ENCODE measurements around the gene KAT2A. TPM values are rescaled to one million over a fixed set of nuclear protein-coding genes. Genes with fewer than 3 reads are reported as not detected.
"Not testable (repeated sequence)": the region's sequence is repeated elsewhere in the genome, so short reads cannot be mapped to it uniquely, and the experiment has no call there.

The KAT2A gene
- total RNA-seq, 2 experiments from 2014 or later: 46.2 to 54.8 TPM

DNA sequence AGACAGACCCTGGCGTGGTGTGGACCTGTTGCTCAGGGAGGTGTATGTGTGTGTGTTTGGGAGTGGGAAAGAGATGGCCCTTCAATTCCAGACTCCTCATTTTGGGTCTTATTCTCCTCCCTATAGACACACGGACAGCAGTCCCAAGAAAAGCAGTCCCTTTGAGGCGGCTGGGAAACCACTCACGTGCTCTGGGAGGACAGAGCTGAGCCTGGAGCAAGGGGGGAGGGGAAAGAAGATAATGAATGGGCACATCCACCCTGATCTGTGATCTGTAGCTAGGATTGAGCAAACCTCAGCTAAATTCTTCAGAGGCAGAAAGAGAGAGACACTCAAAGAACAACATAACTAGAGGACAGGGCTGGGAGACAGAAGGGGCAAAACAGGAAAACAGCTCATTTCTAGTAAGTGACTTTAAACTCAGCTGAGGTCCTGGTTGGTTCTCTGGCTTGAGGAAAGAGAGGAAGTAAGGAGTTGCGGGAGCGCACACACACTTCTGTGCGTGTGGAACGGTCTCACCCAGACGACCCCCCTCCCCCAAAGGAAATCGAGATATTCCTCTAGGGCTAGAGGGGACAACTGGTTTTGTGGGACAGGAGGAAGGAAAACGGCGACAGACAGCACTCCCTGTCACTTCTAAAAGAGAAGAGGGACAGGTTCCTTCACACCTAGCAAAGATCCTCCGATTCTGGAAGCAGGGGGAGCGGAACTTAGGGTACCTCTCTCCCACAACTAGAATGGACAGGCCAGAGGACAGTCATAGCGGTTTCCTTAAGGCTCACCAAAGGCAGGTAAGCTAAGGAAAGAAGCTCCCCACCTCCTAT lies 33.0 kb upstream of the KAT2A start:
- DNase-seq: no peak
- peaks cover 31% of the 10 kb centered on the region for H3K4me1 Mint-ChIP-seq
- peak overlapping the region; percentile 93 for H3K27ac Mint-ChIP-seq
- intact Hi-C loops (cut with DNase I, micrococcal nuclease): loop anchor here (2.0 kb wide), 1 partner anchor 41 kb away; the partner anchor contains the start of gene DHX58 (in 2 of the 2)
- CTCF ChIA-PET: interaction anchor here (0.6 to 1.1 kb wide), 7 partner anchors 21 to 224 kb away, joined by 3 to 7 read pairs (median 3); partner anchors contain the start of genes GHDC, NKIRAS2 and ODAD4
- H3K4me3 Mint-ChIP-seq: peak overlapping the region; percentile 97
- H3K9me3 Mint-ChIP-seq (ENCODE audit: low read depth): no peaks in the 10 kb centered on the region
- POLR2A ChIA-PET: interaction anchor here (0.6 to 0.9 kb wide), 3 partner anchors 9 to 134 kb away, joined by 3 to 4 read pairs (median 3); partner anchors contain the start of gene NKIRAS2
- no peaks in the 10 kb centered on the region for H3K27me3 Mint-ChIP-seq
- ATAC-seq: no peak
- H3K36me3 Mint-ChIP-seq (ENCODE audit: low read depth): peaks cover 5% of the 10 kb centered on the region

DNA sequence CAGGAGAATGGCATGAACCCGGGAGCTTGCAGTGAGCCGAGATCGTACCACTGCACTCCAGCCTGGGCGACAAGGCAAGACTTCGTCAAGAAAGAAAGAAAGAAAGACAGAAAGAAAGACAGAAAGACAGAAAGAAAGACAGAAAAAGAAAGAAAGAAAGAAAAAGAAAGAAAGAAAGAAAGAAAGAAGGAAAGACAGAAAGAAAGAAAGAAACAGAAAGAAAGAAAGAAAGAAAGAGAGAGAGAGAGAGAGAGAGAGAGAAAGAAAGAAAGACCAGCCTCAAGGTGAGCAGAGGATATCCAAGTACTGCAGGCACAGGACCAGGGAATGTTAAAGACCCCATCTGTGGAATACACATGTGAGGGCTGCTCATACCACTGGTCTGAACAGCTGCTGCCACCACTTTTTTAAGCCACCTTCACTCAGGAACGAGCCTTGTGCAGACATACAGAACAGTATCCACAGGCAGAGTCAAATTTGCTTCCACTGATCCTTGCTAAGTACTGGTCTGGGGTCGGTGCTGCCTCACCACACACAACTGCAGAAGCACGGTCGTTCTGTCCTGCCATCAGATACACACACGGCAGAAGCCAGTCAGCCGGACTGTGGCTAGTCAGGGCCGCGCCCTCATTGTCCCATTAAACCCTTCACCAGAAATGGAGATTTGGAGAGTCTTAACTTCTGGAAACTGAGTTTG lies 25.9 kb upstream of the KAT2A start:
- intact Hi-C loops (cut with DNase I, micrococcal nuclease): no loop called here
- ATAC-seq (no peak), DNase-seq (no peak)
- Mint-ChIP-seq H3K27ac (peak overlapping the region; percentile 58), H3K27me3 (no peaks in the 10 kb centered on the region), H3K4me1 (peaks cover 26% of the 10 kb centered on the region), H3K4me3 (no peak overlapping the region), H3K9me3 (ENCODE audit: low read depth) (no peaks in the 10 kb centered on the region), H3K36me3 (ENCODE audit: low read depth) (peaks cover 22% of the 10 kb centered on the region)
- ChIA-PET POLR2A (no interaction called here), CTCF (no interaction called here)

DNA sequence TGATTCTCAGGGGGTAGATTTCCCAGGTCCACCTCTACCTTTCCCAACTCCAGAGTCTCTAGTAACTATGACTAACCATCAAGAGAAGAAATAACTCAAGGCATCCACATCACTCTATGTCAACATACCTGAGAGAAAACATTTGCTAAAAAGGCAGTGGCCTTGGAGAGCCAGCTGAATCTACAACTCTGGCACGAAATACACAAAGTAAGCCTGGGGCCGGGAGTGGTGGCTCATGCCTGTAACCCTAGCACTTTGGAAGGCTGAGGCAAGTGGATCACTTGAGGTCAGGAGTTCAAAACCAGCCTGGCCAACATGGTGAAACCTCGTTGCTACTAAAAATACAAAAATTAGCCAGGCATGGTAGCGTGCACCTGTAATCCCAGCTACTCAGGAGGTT lies 22.0 kb upstream of the KAT2A start:
- H3K27me3 Mint-ChIP-seq; H3K27ac Mint-ChIP-seq; H3K4me3 Mint-ChIP-seq; H3K9me3 Mint-ChIP-seq (ENCODE audit: low read depth); DNase-seq; ATAC-seq; intact Hi-C loops (cut with DNase I, micrococcal nuclease): not testable (repeated sequence)
- Mint-ChIP-seq H3K4me1 (peaks cover 26% of the 10 kb centered on the region), H3K36me3 (ENCODE audit: low read depth) (peaks cover 29% of the 10 kb centered on the region)
- CTCF ChIA-PET: interaction anchor here (0.9 to 1.5 kb wide), 2 partner anchors 8 to 14 kb away, joined by 3 to 4 read pairs; no protein-coding TSS in a partner anchor
- POLR2A ChIA-PET: interaction anchor here (0.8 kb wide), 1 partner anchor 19 kb away, joined by 3 read pairs; no protein-coding TSS in a partner anchor

DNA sequence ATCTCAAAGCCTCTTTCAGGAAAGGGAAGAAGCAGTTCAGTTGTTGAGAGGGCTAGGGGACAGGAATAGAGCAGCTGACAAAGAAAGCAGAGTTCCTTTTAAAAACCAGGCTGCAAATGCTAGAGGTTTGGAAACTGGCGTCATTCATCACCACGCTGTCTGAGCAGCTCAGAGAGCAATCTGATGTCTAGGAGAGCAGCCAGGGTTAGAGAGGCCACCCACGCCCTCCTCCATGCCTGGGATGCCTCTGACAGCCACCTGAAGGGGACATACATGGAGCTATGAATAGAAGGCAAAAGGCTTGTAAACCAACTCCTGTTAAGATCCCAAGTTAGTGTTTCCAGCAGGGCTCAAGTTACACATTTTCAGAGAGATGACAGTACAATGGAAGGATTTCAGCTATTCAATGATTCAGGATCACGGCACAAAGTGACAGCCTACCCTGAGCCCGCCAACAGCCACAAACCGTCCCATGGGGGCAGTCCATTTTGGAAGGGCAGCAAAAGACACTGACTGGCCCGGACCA lies 21.3 kb upstream of the KAT2A start:
- Mint-ChIP-seq H3K9me3 (ENCODE audit: low read depth) (no peaks in the 10 kb centered on the region), H3K27ac (no peak overlapping the region), H3K4me3 (no peak overlapping the region), H3K27me3 (no peaks in the 10 kb centered on the region), H3K4me1 (peaks cover 30% of the 10 kb centered on the region), H3K36me3 (ENCODE audit: low read depth) (peaks cover 28% of the 10 kb centered on the region)
- ChIA-PET POLR2A (interaction anchor here (0.8 kb wide), 1 partner anchor 18 kb away, joined by 3 read pairs; no protein-coding TSS in a partner anchor), CTCF (interaction anchor here (1.5 kb wide), 1 partner anchor 9 kb away, joined by 4 read pairs; no protein-coding TSS in a partner anchor)
- intact Hi-C loops (cut with DNase I, micrococcal nuclease): no loop called here
- ATAC-seq (no peak), DNase-seq (no peak)

DNA sequence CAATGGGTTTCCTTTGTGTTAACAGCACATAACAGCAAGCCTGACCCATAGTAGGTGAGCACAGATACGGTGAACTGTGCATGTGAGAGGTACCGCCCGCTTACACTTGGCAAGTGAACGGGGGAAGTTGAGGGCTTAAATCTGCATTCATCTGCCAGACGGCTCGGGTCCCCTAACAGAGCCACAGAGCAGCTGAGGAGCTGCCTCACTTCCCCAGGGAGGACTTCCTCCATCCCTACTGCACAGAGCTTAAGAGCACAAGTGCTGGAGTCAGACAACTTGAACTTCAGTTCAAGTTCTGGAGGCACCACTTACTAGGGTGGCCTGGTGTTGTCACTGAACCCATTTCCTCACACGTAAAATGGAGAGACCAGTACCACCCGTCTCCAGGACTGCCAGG lies 20.2 kb upstream of the KAT2A start:
- H3K36me3 Mint-ChIP-seq (ENCODE audit: low read depth): peaks cover 19% of the 10 kb centered on the region
- intact Hi-C loops (cut with DNase I, micrococcal nuclease): no loop called here
- ATAC-seq (no peak), DNase-seq (no peak)
- H3K9me3 Mint-ChIP-seq (ENCODE audit: low read depth): no peaks in the 10 kb centered on the region
- H3K4me1 Mint-ChIP-seq: peaks cover 33% of the 10 kb centered on the region
- ChIA-PET POLR2A (no interaction called here), CTCF (interaction anchor here (0.7 to 1.5 kb wide), 2 partner anchors 10 to 81 kb away, joined by 3 to 4 read pairs; no protein-coding TSS in a partner anchor)
- no peak overlapping the region for H3K27ac Mint-ChIP-seq
- no peaks in the 10 kb centered on the region for H3K27me3 Mint-ChIP-seq
- H3K4me3 Mint-ChIP-seq: no peak overlapping the region

DNA sequence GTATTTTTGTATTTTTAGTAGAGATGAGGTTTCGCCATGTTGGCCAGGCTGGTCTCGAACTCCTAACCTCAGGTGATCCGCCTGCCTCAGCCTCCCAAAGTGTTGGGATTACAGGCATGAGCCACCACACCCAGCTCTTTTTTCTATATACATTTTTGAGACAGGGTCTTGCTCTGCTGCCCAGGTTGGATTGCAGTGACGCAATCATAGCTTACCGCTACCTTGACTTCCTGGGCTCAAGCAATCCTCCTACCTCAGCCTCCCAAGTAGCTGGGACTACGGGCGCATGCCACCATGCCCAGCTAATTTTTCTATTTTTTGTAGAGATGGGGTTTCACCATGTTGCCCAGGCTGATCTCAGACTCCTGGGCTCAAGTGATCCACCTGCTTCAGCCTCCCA lies 19.5 kb upstream of the KAT2A start:
- H3K27me3 Mint-ChIP-seq; H3K9me3 Mint-ChIP-seq (ENCODE audit: low read depth); H3K4me3 Mint-ChIP-seq; DNase-seq; intact Hi-C loops (cut with DNase I, micrococcal nuclease); POLR2A ChIA-PET; H3K27ac Mint-ChIP-seq; ATAC-seq: not testable (repeated sequence)
- peaks cover 39% of the 10 kb centered on the region for H3K4me1 Mint-ChIP-seq
- peaks cover 21% of the 10 kb centered on the region for H3K36me3 Mint-ChIP-seq (ENCODE audit: low read depth)
- CTCF ChIA-PET: interaction anchor here (0.6 to 1.1 kb wide), 2 partner anchors 117 to 182 kb away, joined by 3 read pairs; no protein-coding TSS in a partner anchor

DNA sequence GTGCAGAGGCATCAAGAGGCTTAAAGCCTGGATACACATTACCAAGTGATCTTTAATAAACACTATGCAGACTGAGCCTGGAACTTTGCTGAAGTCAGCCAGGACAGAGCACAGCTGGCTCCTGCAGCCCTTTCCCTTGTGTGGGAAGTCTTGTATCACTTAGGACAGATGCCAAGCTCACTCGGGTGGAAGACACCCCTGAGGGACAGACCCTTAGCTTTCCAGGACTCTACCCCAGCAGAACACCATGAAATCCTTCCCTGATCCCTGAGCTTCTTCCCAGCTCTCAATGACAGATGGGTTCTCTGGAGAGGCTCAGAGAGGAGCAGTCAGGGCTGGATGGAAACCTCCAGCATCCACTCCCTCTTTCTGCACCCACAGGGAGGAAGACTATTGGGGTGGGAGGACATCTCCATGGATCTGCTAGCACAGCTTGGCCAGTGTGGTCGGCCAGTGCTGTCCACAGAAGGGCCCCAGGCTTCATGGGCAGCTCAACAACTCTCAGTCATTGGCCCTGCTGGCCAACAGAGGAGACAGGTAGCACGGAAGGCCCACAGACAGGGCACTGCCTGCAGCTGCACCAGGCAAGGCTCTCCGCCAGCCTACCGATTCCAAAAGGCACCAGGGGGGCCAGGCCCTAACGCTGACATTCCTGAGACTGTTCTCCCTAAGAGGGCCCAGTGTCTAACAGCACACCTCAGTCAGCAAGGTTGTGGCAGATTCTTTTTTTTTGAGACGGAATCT lies 17.8 kb upstream of the KAT2A start:
- H3K27ac Mint-ChIP-seq: no peak overlapping the region
- no peaks in the 10 kb centered on the region for H3K27me3 Mint-ChIP-seq
- H3K9me3 Mint-ChIP-seq (ENCODE audit: low read depth): no peaks in the 10 kb centered on the region
- H3K4me3 Mint-ChIP-seq: no peak overlapping the region
- intact Hi-C loops (cut with DNase I, micrococcal nuclease): no loop called here
- DNase-seq: no peak
- peaks cover 19% of the 10 kb centered on the region for H3K36me3 Mint-ChIP-seq (ENCODE audit: low read depth)
- no peak for ATAC-seq
- POLR2A ChIA-PET: no interaction called here
- CTCF ChIA-PET: interaction anchor here (0.6 to 1.3 kb wide), 4 partner anchors 21 to 927 kb away, joined by 3 to 7 read pairs (median 4); no protein-coding TSS in a partner anchor
- peaks cover 48% of the 10 kb centered on the region for H3K4me1 Mint-ChIP-seq

DNA sequence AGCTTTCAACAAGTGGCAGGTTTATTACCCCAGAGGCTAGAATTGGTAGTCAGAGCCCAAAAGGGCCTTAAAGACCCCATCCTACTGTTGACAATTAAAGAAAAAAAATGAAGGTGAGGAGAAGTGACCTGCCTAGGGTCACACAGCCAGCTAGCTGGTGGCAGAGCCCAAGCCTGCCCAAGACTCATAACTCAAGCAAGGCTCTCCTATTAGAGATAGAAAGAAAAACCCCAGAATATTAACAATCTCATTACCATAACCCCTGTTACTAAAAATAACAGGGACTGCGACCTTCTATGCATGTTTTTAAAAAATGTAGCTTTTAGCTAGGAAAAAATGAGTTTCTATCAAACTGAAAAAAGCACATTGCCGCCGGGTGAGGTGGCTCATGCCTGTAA lies 15.5 kb upstream of the KAT2A start:
- intact Hi-C loops (cut with DNase I, micrococcal nuclease): no loop called here
- peak overlapping the region; percentile 25 for H3K27ac Mint-ChIP-seq
- no peaks in the 10 kb centered on the region for H3K27me3 Mint-ChIP-seq
- CTCF ChIA-PET: interaction anchor here (0.6 to 1.5 kb wide), 6 partner anchors 24 to 384 kb away, joined by 3 to 8 read pairs (median 3); partner anchors contain the start of genes DHX58 and DNAJC7
- peaks cover 59% of the 10 kb centered on the region for H3K4me1 Mint-ChIP-seq
- H3K4me3 Mint-ChIP-seq: no peak overlapping the region
- no peak for DNase-seq
- peaks cover 14% of the 10 kb centered on the region for H3K36me3 Mint-ChIP-seq (ENCODE audit: low read depth)
- ATAC-seq: no peak
- no peaks in the 10 kb centered on the region for H3K9me3 Mint-ChIP-seq (ENCODE audit: low read depth)
- POLR2A ChIA-PET: no interaction called here

DNA sequence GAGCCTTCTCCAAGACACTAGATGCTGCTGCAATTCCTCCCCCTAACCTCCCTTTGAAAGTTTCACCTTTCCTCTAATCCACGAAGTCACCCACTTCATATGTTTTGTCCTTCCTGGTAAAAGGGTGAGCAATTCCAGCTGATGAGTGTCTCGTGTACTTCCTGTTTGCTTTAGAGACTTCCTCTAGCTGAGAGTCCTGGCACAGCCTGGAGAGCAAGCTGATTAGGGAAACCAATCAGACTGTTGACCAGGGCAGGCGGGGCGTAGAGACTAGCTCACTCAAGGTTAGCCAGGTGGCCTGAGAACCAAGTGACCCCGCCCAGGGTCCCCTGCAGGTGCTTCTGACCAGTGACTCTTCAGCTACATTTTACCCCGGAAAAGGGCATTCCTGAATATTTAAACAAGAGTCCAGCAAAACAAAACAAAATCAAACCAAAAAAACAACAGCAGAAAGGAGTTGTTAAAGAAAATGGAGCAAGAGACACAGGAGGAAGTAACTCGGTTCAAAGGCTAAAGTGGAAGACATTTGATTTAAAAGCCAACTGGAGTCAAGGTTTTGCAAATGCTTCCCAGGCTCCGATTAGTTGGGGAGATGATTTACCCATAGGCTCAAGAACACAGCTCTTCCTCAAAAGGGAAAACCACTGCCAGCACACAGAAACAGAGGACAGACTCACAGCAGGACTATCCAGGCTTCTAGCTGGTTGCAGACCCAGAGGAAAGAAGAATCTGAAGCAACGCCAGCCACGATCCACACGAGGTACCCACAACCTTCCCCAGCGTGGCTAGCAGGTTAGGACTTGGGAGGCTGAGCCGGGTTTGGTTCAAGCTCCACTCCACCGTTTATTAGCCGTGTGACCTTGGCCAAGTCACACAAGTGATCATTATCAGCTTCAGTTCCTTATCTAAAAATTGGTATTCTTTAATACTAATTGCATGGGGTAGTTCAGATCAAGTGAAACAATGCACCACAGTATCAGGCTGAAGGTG lies 14.8 kb upstream of the KAT2A start:
- intact Hi-C loops (cut with DNase I, micrococcal nuclease): no loop called here
- Mint-ChIP-seq H3K27ac (peak overlapping the region; percentile 81), H3K27me3 (no peaks in the 10 kb centered on the region), H3K4me1 (peaks cover 62% of the 10 kb centered on the region), H3K9me3 (ENCODE audit: low read depth) (no peaks in the 10 kb centered on the region), H3K36me3 (ENCODE audit: low read depth) (peaks cover 12% of the 10 kb centered on the region), H3K4me3 (no peak overlapping the region)
- ATAC-seq (no peak), DNase-seq (no peak)
- ChIA-PET CTCF (interaction anchor here (0.6 to 1.5 kb wide), 8 partner anchors 13 to 385 kb away, joined by 3 to 8 read pairs (median 3); partner anchors contain the start of genes DHX58 and DNAJC7), POLR2A (interaction anchor here (0.9 to 1.4 kb wide), 2 partner anchors 13 to 18 kb away, joined by 3 to 4 read pairs; no protein-coding TSS in a partner anchor)

DNA sequence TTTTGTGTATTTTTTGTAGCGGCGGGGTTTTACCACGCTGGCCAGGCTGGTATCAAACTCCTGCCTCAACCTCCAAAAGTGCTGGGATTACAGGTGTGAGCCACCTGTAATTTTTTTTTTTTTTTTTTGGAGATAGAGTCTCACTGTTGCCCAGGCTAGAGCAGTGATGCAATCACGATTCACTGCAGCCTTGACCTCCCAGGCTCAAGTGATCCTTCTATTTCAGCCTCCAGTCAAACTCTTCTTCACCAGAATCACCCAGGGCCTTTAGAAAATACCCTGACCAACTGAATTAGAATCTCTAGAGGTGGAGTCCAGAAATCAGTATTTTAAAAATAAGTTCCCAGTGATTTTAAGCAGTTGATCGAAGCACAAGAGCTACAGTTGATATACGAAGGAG lies 14.0 kb upstream of the KAT2A start:
- ChIA-PET POLR2A (interaction anchor here (0.9 to 1.4 kb wide), 3 partner anchors 14 to 18 kb away, joined by 3 to 4 read pairs (median 3); no protein-coding TSS in a partner anchor), CTCF (interaction anchor here (0.6 to 1.6 kb wide), 4 partner anchors 10 to 46 kb away, joined by 3 read pairs; no protein-coding TSS in a partner anchor)
- Mint-ChIP-seq H3K36me3 (ENCODE audit: low read depth) (peaks cover 11% of the 10 kb centered on the region), H3K27me3 (no peaks in the 10 kb centered on the region), H3K27ac (no peak overlapping the region), H3K9me3 (ENCODE audit: low read depth) (no peaks in the 10 kb centered on the region), H3K4me3 (no peak overlapping the region), H3K4me1 (peaks cover 60% of the 10 kb centered on the region)
- intact Hi-C loops (cut with DNase I, micrococcal nuclease): no loop called here
- no peak for DNase-seq
- no peak for ATAC-seq

Data from activated CD4-positive, alpha-beta T cell treated with anti-CD3 and anti-CD28 coated beads for 36 hours (primary cell).